Measurements from ENCODE around the gene CDC37L1. TPM values are rescaled to one million over a fixed set of nuclear protein-coding genes. Genes with fewer than 3 reads are reported as not detected.

The CDC37L1 gene
- total RNA-seq, 4 donors from 2014 or later: 33.8 to 44.6 (median 37.3) TPM

- no peaks in the 10 kb centered on the region for H3K9me3 ChIP-seq
- no peak overlapping the region for H3K4me3 ChIP-seq (replicated peaks in 1 of 3)
- TF ChIP-seq CTCF (IDR thresholded peaks at IDR 0.05) (no peak), POLR2A (IDR thresholded peaks at IDR 0.05) (no peak)
- H3K36me3 ChIP-seq: no peaks in the 10 kb centered on the region
- no peaks in the 10 kb centered on the region for H3K27me3 ChIP-seq
- H3K27ac ChIP-seq: no peak overlapping the region
- DNase-seq: no peak
- peaks cover 24 to 27% of the 10 kb centered on the region in 2 donors for H3K4me1 ChIP-seq
- intact Hi-C loops (cut with DNase I): no loop called here
- WGBS, 2 donors: 100% methylated on average over 1 of the region's 1 CpG
Observed at GRCh38 chr9:4667681-4668080, 11.7 kb upstream of the CDC37L1 start.

- Histone ChIP-seq H3K4me3 (replicated peaks in 1 of 3) (no peak overlapping the region), H3K36me3 (no peaks in the 10 kb centered on the region), H3K27me3 (no peaks in the 10 kb centered on the region), H3K27ac (no peak overlapping the region), H3K4me1 (peaks cover 14 to 20% of the 10 kb centered on the region in 2 donors), H3K9me3 (no peaks in the 10 kb centered on the region)
- TF ChIP-seq POLR2A (IDR thresholded peaks at IDR 0.05): no peak
- TF ChIP-seq CTCF (IDR thresholded peaks at IDR 0.05): no peak
- DNase-seq: no peak
- intact Hi-C loops (cut with DNase I): no loop called here
- 71 to 84% methylated on average over 2 of the region's 2 CpGs for WGBS, 2 donors
Observed at GRCh38 chr9:4668604-4669003, 10.8 kb upstream of the CDC37L1 start.

GRCh38 chr9:4669890-4670289, 9.5 kb upstream of the CDC37L1 start:
- intact Hi-C loops (cut with DNase I): no loop called here
- TF ChIP-seq CTCF (IDR thresholded peaks at IDR 0.05): no peak
- no peak for TF ChIP-seq POLR2A (IDR thresholded peaks at IDR 0.05)

GRCh38 chr9:4670591-4670990, 8.8 kb upstream of the CDC37L1 start:
- intact Hi-C loops (cut with DNase I): no loop called here
- WGBS, 2 donors: 84 to 87% methylated on average over 3 of the region's 3 CpGs
- Histone ChIP-seq H3K4me3 (replicated peaks in 1 of 3) (no peak overlapping the region), H3K36me3 (no peaks in the 10 kb centered on the region), H3K9me3 (no peaks in the 10 kb centered on the region), H3K27ac (no peak overlapping the region), H3K27me3 (no peaks in the 10 kb centered on the region), H3K4me1 (peaks cover 0 to under 1% of the 10 kb centered on the region in 2 donors)
- TF ChIP-seq CTCF (IDR thresholded peaks at IDR 0.05): no peak
- no peak for TF ChIP-seq POLR2A (IDR thresholded peaks at IDR 0.05)
- no peak for DNase-seq

More at GRCh38 chr9:4669890-4670289, 9.5 kb upstream of the CDC37L1 start:
- peaks cover 4 to 8% of the 10 kb centered on the region in 2 donors for H3K4me1 ChIP-seq
- no peak overlapping the region for H3K4me3 ChIP-seq (replicated peaks in 1 of 3)
- H3K27ac ChIP-seq: no peak overlapping the region
- H3K9me3 ChIP-seq: no peaks in the 10 kb centered on the region
- DNase-seq: no peak
- no peaks in the 10 kb centered on the region for H3K27me3 ChIP-seq
- H3K36me3 ChIP-seq: no peaks in the 10 kb centered on the region

- WGBS, 2 donors: 100% methylated on average over 1 of the region's 1 CpG
- Histone ChIP-seq H3K9me3 (no peaks in the 10 kb centered on the region), H3K36me3 (no peaks in the 10 kb centered on the region), H3K27me3 (no peaks in the 10 kb centered on the region), H3K4me3 (replicated peaks in 1 of 3) (no peak overlapping the region), H3K27ac (no peak overlapping the region), H3K4me1 (no peaks in the 10 kb centered on the region)
- intact Hi-C loops (cut with DNase I): no loop called here
- TF ChIP-seq CTCF (IDR thresholded peaks at IDR 0.05) (no peak), POLR2A (IDR thresholded peaks at IDR 0.05) (no peak)
- no peak for DNase-seq
Observed at GRCh38 chr9:4671737-4672136, 7.6 kb upstream of the CDC37L1 start.

All from thyroid gland (tissue), 4 donors.